Measurements from ENCODE around the gene ABCB4. TPM values are rescaled to one million over a fixed set of nuclear protein-coding genes. Genes with fewer than 3 reads are reported as not detected.

Gene ABCB4
- polyA plus RNA-seq, 1 experiment = 0.05 TPM

DNA sequence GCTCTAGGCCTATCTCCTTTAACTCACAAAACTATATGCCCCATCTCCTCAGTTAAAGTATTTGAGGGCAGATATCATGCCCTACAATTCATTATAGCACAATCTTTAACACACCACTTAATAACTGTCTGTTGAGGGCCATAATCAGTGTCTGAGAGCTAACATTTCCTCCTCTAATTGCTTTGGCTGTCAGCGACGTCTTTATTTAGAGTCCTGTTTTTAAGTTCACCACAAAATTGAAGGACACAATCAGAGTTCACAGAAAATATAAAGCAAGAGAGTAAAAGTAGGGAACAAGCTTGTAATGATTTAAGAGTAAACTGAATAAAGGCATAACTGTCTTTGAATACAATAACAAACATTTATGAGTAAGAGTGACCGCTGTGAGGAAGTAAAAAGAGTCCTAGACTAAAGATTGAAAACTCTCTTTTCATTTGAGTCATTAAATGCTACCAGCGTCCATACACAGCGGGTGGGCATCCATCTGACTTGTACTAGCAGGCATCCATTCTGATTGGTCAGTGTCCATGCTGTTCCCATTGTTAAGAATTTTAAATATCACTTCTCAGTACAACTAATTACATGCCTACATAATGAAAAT, 38.4 kb upstream of the ABCB4 start:
- Histone ChIP-seq H3K9me3 (ENCODE audit: control insufficient read depth, insufficient read depth, low read length) (no peaks in the 10 kb centered on the region), H3K27me3 (ENCODE audit: control insufficient read depth, insufficient read depth, low read length) (no peaks in the 10 kb centered on the region), H3K4me3 (ENCODE audit: low read depth, low read length) (no peak overlapping the region), H3K27ac (ENCODE audit: low read depth, low read length) (no peak overlapping the region)
- CTCF ChIA-PET = interaction anchor here (0.9 kb wide), 1 partner anchor 8 kb away, joined by 4 read pairs; no protein-coding TSS in a partner anchor
- POLR2A ChIA-PET = no interaction called here
- TF ChIP-seq, protein P1, sequence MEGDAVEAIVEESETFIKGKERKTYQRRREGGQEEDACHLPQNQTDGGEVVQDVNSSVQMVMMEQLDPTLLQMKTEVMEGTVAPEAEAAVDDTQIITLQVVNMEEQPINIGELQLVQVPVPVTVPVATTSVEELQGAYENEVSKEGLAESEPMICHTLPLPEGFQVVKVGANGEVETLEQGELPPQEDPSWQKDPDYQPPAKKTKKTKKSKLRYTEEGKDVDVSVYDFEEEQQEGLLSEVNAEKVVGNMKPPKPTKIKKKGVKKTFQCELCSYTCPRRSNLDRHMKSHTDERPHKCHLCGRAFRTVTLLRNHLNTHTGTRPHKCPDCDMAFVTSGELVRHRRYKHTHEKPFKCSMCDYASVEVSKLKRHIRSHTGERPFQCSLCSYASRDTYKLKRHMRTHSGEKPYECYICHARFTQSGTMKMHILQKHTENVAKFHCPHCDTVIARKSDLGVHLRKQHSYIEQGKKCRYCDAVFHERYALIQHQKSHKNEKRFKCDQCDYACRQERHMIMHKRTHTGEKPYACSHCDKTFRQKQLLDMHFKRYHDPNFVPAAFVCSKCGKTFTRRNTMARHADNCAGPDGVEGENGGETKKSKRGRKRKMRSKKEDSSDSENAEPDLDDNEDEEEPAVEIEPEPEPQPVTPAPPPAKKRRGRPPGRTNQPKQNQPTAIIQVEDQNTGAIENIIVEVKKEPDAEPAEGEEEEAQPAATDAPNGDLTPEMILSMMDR (IDR thresholded peaks at IDR 0.05; ENCODE audit: low read depth, low read length) = no peak
- DNase-seq (ENCODE audit: low read depth, low spot score) = no peak

- H3K4me3 ChIP-seq (ENCODE audit: low read depth, low read length) = no peak overlapping the region
- CTCF ChIA-PET = interaction anchor here (0.9 kb wide), 1 partner anchor 7 kb away, joined by 4 read pairs; no protein-coding TSS in a partner anchor
- no peak overlapping the region for H3K27ac ChIP-seq (ENCODE audit: low read depth, low read length)
Measured at GRCh38 chr7:87512906-87513305, 37.4 kb upstream of the ABCB4 start.

DNA sequence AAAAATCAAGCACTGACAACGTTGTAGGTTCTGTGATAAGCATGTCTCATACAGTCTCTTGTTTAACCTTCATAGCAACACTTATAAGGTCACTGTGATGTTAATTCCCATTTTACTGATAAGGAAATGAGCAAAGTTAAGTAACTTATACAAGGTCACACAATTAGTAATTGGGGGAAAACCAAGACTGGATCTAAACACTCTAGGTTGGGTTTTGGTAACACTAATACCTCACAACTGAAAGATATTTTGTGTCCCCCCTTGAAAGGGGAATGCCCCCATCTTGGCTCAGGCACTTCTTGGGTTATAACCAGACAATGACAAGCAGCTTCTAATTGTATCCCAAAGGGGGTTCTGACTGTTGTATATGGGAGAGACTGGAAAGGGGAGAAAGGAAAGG, 36.0 kb upstream of the ABCB4 start:
- no peak overlapping the region for H3K4me3 ChIP-seq (ENCODE audit: low read depth, low read length)
- no peaks in the 10 kb centered on the region for H3K9me3 ChIP-seq (ENCODE audit: control insufficient read depth, insufficient read depth, low read length)
- no peaks in the 10 kb centered on the region for H3K27me3 ChIP-seq (ENCODE audit: control insufficient read depth, insufficient read depth, low read length)
- ChIA-PET POLR2A (no interaction called here), CTCF (interaction anchor here (0.6 to 1.2 kb wide), 3 partner anchors 9 to 286 kb away, joined by 3 to 5 read pairs (median 4); no protein-coding TSS in a partner anchor)
- DNase-seq (ENCODE audit: low read depth, low spot score) = no peak
- TF ChIP-seq, protein P1 (IDR thresholded peaks at IDR 0.05; ENCODE audit: low read depth, low read length) = no peak
- H3K27ac ChIP-seq (ENCODE audit: low read depth, low read length) = no peak overlapping the region

More at GRCh38 chr7:87512906-87513305, 37.4 kb upstream of the ABCB4 start:
- Histone ChIP-seq H3K27me3 (ENCODE audit: control insufficient read depth, insufficient read depth, low read length) (no peaks in the 10 kb centered on the region), H3K9me3 (ENCODE audit: control insufficient read depth, insufficient read depth, low read length) (no peaks in the 10 kb centered on the region)
- TF ChIP-seq, protein P1 (IDR thresholded peaks at IDR 0.05; ENCODE audit: low read depth, low read length) = no peak
- POLR2A ChIA-PET = interaction anchor here (0.6 kb wide), 1 partner anchor 325 kb away, joined by 3 read pairs; no protein-coding TSS in a partner anchor
- DNase-seq (ENCODE audit: low read depth, low spot score) = no peak

- Histone ChIP-seq H3K27me3 (ENCODE audit: control insufficient read depth, insufficient read depth, low read length) (no peaks in the 10 kb centered on the region), H3K27ac (ENCODE audit: low read depth, low read length) (no peak overlapping the region), H3K4me3 (ENCODE audit: low read depth, low read length) (no peak overlapping the region), H3K9me3 (ENCODE audit: control insufficient read depth, insufficient read depth, low read length) (no peaks in the 10 kb centered on the region)
- DNase-seq (ENCODE audit: low read depth, low spot score) = no peak
- ChIA-PET CTCF (interaction anchor here (1.5 to 1.7 kb wide), 2 partner anchors 287 to 376 kb away, joined by 4 to 5 read pairs; no protein-coding TSS in a partner anchor), POLR2A (no interaction called here)
- TF ChIP-seq, protein P1 (IDR thresholded peaks at IDR 0.05; ENCODE audit: low read depth, low read length) = no peak
Measured at GRCh38 chr7:87510411-87510875, 35.0 kb upstream of the ABCB4 start.

GRCh38 chr7:87507446-87507845, 32.0 kb upstream of the ABCB4 start:
- TF ChIP-seq, protein P1 (IDR thresholded peaks at IDR 0.05; ENCODE audit: low read depth, low read length) = peak; percentile 11; the same call in 1 of the 2 replicates
- no peak for DNase-seq (ENCODE audit: low read depth, low spot score)
- no peaks in the 10 kb centered on the region for H3K9me3 ChIP-seq (ENCODE audit: control insufficient read depth, insufficient read depth, low read length)
- H3K4me3 ChIP-seq (ENCODE audit: low read depth, low read length) = no peak overlapping the region
- CTCF ChIA-PET = interaction anchor here (0.8 to 4.3 kb wide), 3 partner anchors 111 to 663 kb away, joined by 4 to 66 read pairs (median 14); no protein-coding TSS in a partner anchor
- no peaks in the 10 kb centered on the region for H3K27me3 ChIP-seq (ENCODE audit: control insufficient read depth, insufficient read depth, low read length)
- no peak overlapping the region for H3K27ac ChIP-seq (ENCODE audit: low read depth, low read length)
- POLR2A ChIA-PET = no interaction called here

Data from AG04450 (cell line).